ENCODE data around the gene PTPN4.
A peak's percentile ranks its signal among the peaks of the same experiment; 100 is the strongest.

The PTPN4 gene

GRCh38 chr2:119759451-119760236 lies at the start of gene PTPN4:
TSS of gene PTPN4 (plus strand) at chr2:119759922. CDS start at chr2:119809854, 49,932 bp downstream.
- H3K27me3 ChIP-seq (replicated peaks; ENCODE audit: insufficient read depth, low read length) = no peaks in the 10 kb centered on the region
- peak within 1 kb of the TSS; percentile 74 for H3K9ac ChIP-seq (ENCODE audit: low read length)
- peaks cover 44% of the 10 kb centered on the region for H3K79me2 ChIP-seq (ENCODE audit: low read length)
- no peak for TF ChIP-seq EZH2 (optimal IDR thresholded peaks at IDR 0.05; ENCODE audit: low read depth, low read length)
- TF ChIP-seq EZH2phosphoT487 (IDR thresholded peaks at IDR 0.05; ENCODE audit: low read length) = no peak
- H3K4me2 ChIP-seq (ENCODE audit: low read depth, low read length) = peak within 1 kb of the TSS; percentile 88
- peaks cover 7% of the 10 kb centered on the region; the same call in 1 of the 2 replicates for H3K4me1 ChIP-seq (ENCODE audit: low read length)
- peak within 1 kb of the TSS; percentile 80 for H2AFZ ChIP-seq (ENCODE audit: low read length)
- no peaks in the 10 kb centered on the region for H3K36me3 ChIP-seq (replicated peaks; ENCODE audit: insufficient read depth, low read length)
- no peaks in the 10 kb centered on the region for H4K20me1 ChIP-seq (ENCODE audit: insufficient read depth, low read length)
- H3K4me3 ChIP-seq (ENCODE audit: low read length) = peak within 1 kb of the TSS; percentile 72
- peak; percentile 99 for DNase-seq
- H3K9me3 ChIP-seq (replicated peaks; ENCODE audit: insufficient read depth, low read length) = no peaks in the 10 kb centered on the region
- H3K27ac ChIP-seq (ENCODE audit: low read length) = peak within 1 kb of the TSS; percentile 87
- H3F3A ChIP-seq (ENCODE audit: insufficient read depth, low read length) = peaks cover 9% of the 10 kb centered on the region
- no peaks in the 10 kb centered on the region for H3K9me2 ChIP-seq (replicated peaks; ENCODE audit: insufficient read depth, low read length)

DNA sequence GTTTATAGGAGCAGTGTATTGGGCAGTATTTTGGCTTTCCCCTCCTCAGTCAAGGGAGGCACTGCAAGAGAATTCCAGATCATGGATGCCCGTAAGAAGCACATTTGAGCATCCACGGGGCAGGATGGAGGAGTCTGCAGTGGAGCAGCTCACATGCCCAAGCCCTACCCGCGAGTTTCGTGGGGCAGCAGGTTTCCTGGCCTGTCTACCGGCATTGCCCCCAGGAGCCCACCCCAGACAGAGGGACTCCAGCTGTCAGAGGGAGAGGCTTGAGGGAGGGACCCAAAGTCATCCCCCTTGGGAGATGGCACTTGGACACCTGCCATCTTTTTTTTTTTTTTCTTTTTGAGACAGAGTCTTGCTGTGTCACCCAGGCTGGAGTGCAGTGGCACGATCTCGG lies 49.4 kb upstream of the PTPN4 start:
- Histone ChIP-seq H3K9ac (ENCODE audit: low read length) (no peak overlapping the region), H3K9me2 (replicated peaks; ENCODE audit: insufficient read depth, low read length) (no peaks in the 10 kb centered on the region), H4K20me1 (ENCODE audit: insufficient read depth, low read length) (no peaks in the 10 kb centered on the region), H3K36me3 (replicated peaks; ENCODE audit: insufficient read depth, low read length) (no peaks in the 10 kb centered on the region), H3K27me3 (replicated peaks; ENCODE audit: insufficient read depth, low read length) (no peaks in the 10 kb centered on the region), H3K4me3 (ENCODE audit: low read length) (no peak overlapping the region), H3K4me2 (ENCODE audit: low read depth, low read length) (no peak overlapping the region), H3K79me2 (ENCODE audit: low read length) (no peaks in the 10 kb centered on the region), H2AFZ (ENCODE audit: low read length) (no peak overlapping the region), H3F3A (ENCODE audit: insufficient read depth, low read length) (no peaks in the 10 kb centered on the region), H3K27ac (ENCODE audit: low read length) (no peak overlapping the region), H3K9me3 (replicated peaks; ENCODE audit: insufficient read depth, low read length) (no peaks in the 10 kb centered on the region), H3K4me1 (ENCODE audit: low read length) (no peaks in the 10 kb centered on the region)
- TF ChIP-seq, protein P1, sequence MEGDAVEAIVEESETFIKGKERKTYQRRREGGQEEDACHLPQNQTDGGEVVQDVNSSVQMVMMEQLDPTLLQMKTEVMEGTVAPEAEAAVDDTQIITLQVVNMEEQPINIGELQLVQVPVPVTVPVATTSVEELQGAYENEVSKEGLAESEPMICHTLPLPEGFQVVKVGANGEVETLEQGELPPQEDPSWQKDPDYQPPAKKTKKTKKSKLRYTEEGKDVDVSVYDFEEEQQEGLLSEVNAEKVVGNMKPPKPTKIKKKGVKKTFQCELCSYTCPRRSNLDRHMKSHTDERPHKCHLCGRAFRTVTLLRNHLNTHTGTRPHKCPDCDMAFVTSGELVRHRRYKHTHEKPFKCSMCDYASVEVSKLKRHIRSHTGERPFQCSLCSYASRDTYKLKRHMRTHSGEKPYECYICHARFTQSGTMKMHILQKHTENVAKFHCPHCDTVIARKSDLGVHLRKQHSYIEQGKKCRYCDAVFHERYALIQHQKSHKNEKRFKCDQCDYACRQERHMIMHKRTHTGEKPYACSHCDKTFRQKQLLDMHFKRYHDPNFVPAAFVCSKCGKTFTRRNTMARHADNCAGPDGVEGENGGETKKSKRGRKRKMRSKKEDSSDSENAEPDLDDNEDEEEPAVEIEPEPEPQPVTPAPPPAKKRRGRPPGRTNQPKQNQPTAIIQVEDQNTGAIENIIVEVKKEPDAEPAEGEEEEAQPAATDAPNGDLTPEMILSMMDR (IDR thresholded peaks at IDR 0.05; ENCODE audit: low read length) = no peak
- TF ChIP-seq EZH2phosphoT487 (IDR thresholded peaks at IDR 0.05; ENCODE audit: low read length) (no peak), EZH2 (optimal IDR thresholded peaks at IDR 0.05; ENCODE audit: low read depth, low read length) (no peak)
- no peak for DNase-seq

DNA sequence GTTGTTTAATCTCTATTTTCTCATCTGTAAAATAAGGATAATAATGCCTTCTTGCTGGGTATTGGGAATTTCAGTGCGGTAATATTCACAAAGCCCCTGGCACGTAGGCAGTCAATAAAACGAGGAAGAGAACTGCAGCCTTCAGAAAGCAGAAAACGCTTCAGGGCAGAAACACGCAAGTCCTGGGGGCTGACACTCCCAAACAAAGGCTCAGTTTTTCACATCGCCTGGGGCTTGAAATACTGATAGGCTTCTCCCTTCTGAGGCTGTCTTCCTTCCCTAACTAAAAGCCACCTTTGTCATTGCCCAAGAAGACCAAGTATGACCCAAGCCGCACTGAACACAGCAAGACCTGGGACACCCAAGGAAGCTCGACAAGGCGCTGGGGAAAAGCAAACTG lies 48.4 kb upstream of the PTPN4 start:
- DNase-seq = no peak
- no peaks in the 10 kb centered on the region for H3K36me3 ChIP-seq (replicated peaks; ENCODE audit: insufficient read depth, low read length)
- TF ChIP-seq, protein P1 (IDR thresholded peaks at IDR 0.05; ENCODE audit: low read length) = no peak
- TF ChIP-seq EZH2 (optimal IDR thresholded peaks at IDR 0.05; ENCODE audit: low read depth, low read length) (no peak), EZH2phosphoT487 (IDR thresholded peaks at IDR 0.05; ENCODE audit: low read length) (no peak)
- no peak overlapping the region for H2AFZ ChIP-seq (ENCODE audit: low read length)
- H4K20me1 ChIP-seq (ENCODE audit: insufficient read depth, low read length) = no peaks in the 10 kb centered on the region
- H3K4me2 ChIP-seq (ENCODE audit: low read depth, low read length) = no peak overlapping the region
- H3K9me3 ChIP-seq (replicated peaks; ENCODE audit: insufficient read depth, low read length) = no peaks in the 10 kb centered on the region
- no peaks in the 10 kb centered on the region for H3K79me2 ChIP-seq (ENCODE audit: low read length)
- H3K9ac ChIP-seq (ENCODE audit: low read length) = no peak overlapping the region
- H3K27ac ChIP-seq (ENCODE audit: low read length) = no peak overlapping the region
- no peaks in the 10 kb centered on the region for H3K4me1 ChIP-seq (ENCODE audit: low read length)
- H3F3A ChIP-seq (ENCODE audit: insufficient read depth, low read length) = no peaks in the 10 kb centered on the region
- H3K9me2 ChIP-seq (replicated peaks; ENCODE audit: insufficient read depth, low read length) = no peaks in the 10 kb centered on the region
- H3K27me3 ChIP-seq (replicated peaks; ENCODE audit: insufficient read depth, low read length) = no peaks in the 10 kb centered on the region
- H3K4me3 ChIP-seq (ENCODE audit: low read length) = no peak overlapping the region

DNA sequence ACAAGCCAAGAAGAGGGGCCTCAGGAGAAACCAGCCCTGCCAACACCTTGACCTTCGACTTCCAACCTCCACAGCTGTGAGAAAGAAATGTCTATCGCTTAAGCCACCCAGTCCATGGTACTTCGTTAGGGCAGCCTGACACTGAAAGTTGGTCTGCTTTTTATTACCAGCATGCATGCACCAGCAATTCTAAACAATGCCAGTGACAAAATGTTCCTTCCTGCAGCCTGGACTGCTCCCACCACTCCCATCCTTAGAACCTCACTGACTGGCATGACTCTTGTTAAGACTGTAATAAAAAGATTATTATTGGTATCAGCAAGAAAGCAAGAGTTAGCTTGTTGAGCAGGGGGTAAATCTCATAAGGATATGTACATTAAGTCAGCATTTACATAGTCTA lies 47.2 kb upstream of the PTPN4 start:
- Histone ChIP-seq H3K79me2 (ENCODE audit: low read length) (no peaks in the 10 kb centered on the region), H3K9me2 (replicated peaks; ENCODE audit: insufficient read depth, low read length) (no peaks in the 10 kb centered on the region)
- DNase-seq = no peak

More for the DNA sequence above, 47.2 kb upstream of the PTPN4 start:
- Histone ChIP-seq H3F3A (ENCODE audit: insufficient read depth, low read length) (no peaks in the 10 kb centered on the region), H3K27me3 (replicated peaks; ENCODE audit: insufficient read depth, low read length) (no peaks in the 10 kb centered on the region), H3K4me2 (ENCODE audit: low read depth, low read length) (no peak overlapping the region), H3K27ac (ENCODE audit: low read length) (no peak overlapping the region), H3K9me3 (replicated peaks; ENCODE audit: insufficient read depth, low read length) (no peaks in the 10 kb centered on the region), H3K4me3 (ENCODE audit: low read length) (no peak overlapping the region), H4K20me1 (ENCODE audit: insufficient read depth, low read length) (no peaks in the 10 kb centered on the region), H3K36me3 (replicated peaks; ENCODE audit: insufficient read depth, low read length) (no peaks in the 10 kb centered on the region), H2AFZ (ENCODE audit: low read length) (no peak overlapping the region), H3K9ac (ENCODE audit: low read length) (no peak overlapping the region), H3K4me1 (ENCODE audit: low read length) (no peaks in the 10 kb centered on the region)
- TF ChIP-seq EZH2 (optimal IDR thresholded peaks at IDR 0.05; ENCODE audit: low read depth, low read length) = no peak
- TF ChIP-seq, protein P1 (IDR thresholded peaks at IDR 0.05; ENCODE audit: low read length) = no peak
- no peak for TF ChIP-seq EZH2phosphoT487 (IDR thresholded peaks at IDR 0.05; ENCODE audit: low read length)

Measured in MM.1S (cell line).